Astrocyte (in vitro differentiated cells and primary cell): ENCODE results near the gene TMEM225B.

Experiments
- EZH2 ChIP-seq: IDR thresholded peaks from 2 replicates; pipeline ENCODE4 v1.6.1; 2012; ENCODE audit warnings: mild to moderate bottlenecking, low read length, inconsistent platforms; ENCODE audit not compliant: insufficient read depth
- TF ChIP-seq, protein P1 (sequence below): IDR thresholded peaks from 2 replicates; pipeline ENCODE4 v1.5.1; 2011; ENCODE audit warnings: low read depth, mild to moderate bottlenecking, inconsistent platforms, low read length, moderate library complexity; ENCODE audit not compliant: insufficient read depth

DNA sequence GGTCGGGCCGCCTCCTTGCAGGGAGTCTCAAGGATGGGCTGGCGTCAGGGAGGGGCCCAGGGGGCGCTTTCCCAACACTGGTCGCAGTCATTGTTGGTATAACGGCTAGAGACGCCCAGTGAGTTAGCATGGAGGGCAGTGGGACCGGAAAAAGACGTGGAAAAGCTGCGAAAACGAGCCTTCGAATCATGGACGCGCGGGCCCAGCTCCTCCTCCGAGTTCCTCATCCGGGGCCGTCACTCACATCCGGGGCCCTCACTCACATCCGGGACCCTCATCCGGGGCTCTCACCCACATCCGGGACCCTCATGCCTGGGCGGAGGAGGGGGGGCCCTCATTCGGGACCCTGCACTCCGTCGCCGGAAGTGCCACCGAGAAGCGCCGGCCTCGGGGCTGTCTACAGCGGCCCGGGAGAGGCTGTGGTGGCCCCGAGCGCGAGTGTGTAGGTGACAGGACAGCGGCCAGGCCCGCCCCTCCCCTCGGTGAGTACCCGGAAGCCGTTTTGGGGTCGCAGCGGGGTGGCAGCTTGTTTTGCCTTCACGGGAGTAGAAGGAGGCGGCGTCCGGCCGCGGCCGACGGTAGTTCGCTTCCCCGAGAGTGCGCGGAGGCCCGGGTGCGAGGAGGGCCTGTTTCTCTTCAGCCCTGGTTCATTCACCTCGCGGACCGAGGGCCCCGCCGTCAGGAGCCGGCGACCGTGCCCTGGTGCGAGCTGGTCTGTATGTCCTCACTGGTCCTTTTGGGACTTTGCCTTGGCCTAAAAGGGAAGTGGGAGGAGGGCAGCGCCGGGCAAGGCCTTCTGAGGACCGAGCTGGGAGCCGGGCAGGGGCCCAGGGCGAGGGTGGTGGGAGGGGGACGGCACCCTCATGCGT lies 39.5 kb upstream of the TMEM225B start, which contains the start of gene ZNF655:
- TF ChIP-seq, protein P1, sequence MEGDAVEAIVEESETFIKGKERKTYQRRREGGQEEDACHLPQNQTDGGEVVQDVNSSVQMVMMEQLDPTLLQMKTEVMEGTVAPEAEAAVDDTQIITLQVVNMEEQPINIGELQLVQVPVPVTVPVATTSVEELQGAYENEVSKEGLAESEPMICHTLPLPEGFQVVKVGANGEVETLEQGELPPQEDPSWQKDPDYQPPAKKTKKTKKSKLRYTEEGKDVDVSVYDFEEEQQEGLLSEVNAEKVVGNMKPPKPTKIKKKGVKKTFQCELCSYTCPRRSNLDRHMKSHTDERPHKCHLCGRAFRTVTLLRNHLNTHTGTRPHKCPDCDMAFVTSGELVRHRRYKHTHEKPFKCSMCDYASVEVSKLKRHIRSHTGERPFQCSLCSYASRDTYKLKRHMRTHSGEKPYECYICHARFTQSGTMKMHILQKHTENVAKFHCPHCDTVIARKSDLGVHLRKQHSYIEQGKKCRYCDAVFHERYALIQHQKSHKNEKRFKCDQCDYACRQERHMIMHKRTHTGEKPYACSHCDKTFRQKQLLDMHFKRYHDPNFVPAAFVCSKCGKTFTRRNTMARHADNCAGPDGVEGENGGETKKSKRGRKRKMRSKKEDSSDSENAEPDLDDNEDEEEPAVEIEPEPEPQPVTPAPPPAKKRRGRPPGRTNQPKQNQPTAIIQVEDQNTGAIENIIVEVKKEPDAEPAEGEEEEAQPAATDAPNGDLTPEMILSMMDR: no peak
- no peak for TF ChIP-seq EZH2
